Middle frontal gyrus (tissue), 1 donor: ENCODE measurements around the gene TBC1D22A.

Source experiments
- DNase-seq: peaks from one replicate; pipeline ENCODE4 v3.0.0-alpha.2; 2015; ENCODE audit warnings: low spot score; ENCODE audit errors: extremely low spot score

TBC1D22A gene

GRCh38 chr22:47151064-47151463 lies 388.6 kb downstream of the TBC1D22A start:
- no peak for DNase-seq

GRCh38 chr22:47151490-47151889 lies 389.0 kb downstream of the TBC1D22A start:
- DNase-seq = no peak

DNA sequence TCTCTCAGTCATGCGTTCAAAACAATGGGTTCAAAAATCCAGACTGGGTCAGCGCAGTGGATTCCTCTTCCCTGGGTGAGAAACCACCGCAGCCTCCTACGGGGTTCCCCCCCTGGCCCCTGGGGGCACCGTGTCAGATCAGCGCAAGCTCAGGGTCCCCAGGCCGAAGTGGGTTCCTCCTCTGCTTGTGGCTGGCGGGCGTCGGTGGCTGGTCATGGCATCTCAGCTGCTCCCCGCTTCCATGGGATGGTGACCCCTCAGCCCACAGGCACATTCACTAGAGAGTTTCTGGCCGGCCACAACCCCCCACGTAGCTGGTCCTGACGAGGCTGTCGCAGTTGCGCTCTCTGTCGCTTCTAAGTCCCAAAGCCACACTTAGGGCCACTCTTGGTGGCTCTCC lies 389.8 kb downstream of the TBC1D22A start:
- DNase-seq = no peak

- no peak for DNase-seq
These were observed 390.5 kb downstream of the TBC1D22A start for GRCh38 chr22:47152938-47153337.

DNA sequence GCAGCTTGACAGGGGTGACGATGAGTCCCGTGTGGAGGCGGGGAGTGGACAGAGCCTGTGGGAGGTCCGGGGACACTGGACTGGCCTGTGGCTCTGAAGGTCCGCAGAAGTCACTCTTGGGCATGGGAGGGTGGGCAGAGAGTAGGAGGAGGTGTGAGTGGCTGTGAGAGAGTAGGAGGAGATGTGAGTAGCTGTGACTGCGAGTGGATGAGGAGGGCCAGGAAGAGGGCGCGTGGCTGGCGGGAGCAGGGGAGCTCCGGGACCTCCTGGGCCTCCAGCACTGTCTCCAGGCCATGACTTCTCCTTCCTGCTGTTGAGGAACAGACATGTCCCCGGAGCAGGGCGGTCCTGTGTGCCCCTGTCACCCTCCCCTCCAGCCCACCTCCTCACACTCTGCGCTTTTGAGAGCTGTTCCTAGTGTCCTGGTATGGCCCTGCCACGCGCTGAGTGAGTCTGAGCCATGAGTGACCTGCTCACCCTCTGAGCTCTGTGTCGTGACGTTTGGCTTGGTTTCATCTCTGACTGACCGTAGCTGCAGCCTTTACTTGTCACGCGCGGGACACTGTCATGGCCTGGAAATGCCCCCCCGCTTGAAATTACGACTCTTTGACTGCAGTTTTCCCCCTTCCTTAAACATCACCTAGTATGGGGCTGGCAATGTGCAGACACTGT lies 391.5 kb downstream of the TBC1D22A start:
- DNase-seq = no peak

DNA sequence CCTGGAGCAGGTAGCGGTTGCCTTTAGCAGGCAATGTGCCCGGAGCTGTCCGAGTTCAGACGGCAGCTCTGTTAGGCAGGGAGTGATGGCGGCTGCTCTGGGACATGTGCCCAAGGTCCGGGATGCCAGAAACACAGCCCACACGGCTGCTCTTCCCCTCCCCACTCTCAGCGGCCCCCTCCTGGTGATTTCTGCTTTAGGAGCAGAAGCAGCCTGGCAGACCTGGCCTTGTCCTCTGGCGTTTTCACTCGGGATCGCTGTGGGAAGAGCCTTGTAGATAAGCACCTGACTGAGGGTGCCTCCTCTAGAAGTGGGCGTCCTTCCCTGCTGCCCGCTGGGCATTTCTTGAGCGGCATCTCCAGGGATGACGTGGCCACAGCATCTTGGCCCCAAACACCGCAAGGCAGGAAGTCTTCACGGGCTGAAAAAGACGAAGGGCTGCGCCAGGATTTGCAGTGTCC lies 392.2 kb downstream of the TBC1D22A start:
- peak; percentile 46 for DNase-seq

DNA sequence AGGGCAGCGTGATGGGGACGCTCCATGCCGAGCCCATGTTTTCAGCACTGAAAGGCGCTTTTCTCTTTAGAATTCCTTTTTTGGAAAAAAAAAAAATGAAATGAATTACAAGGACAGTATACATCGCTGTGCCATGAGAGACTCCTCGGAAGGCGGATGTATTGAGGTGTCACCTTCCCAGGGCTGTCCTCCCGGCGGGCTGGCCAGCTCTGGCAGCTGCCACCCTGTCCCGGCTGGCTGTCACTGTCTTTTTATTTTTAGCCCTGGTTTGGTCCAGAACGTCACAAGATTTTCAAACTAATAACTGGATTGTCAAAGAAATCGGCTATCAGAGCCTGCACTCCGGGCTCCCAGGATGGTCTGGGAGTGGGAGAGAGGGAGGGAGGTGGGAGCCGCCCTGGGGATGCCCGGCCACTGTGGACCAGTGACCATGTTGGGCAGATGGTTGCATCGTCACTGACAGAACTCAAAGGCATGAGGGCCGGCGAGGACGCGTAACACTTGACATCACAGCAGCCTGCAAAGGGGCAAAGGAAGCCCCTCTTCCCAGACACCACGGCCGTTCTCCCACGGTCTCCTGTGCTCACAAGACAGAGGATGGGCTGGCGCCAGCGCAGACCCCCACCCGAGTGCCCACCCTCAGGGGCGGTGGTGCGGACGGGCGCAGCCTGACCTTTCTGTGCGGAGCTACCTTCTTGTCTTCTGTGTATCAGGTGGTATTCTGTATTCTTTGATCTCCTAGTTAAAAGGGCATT lies 392.9 kb downstream of the TBC1D22A start:
- DNase-seq = no peak

GRCh38 chr22:47155912-47156311 lies 393.5 kb downstream of the TBC1D22A start:
- DNase-seq = no peak

GRCh38 chr22:47156352-47157092 lies 394.1 kb downstream of the TBC1D22A start:
- no peak for DNase-seq

DNA sequence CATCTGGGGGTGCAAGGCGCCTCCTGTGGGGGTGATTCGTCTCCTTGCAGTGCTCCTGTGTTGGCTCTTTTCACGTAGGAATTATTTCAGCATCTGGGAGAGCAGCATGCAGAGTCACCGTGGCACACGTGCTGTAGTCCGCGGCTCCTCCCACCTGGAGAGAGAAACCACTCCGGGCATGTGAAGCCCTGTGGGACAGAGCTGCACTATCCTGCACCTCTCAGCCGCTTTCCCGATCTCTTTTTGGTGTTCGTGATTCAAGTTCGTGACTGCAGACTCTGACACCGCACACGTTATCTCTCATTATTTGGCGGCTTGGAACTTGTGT lies 394.6 kb downstream of the TBC1D22A start:
- no peak for DNase-seq

GRCh38 chr22:47157486-47158270 lies 395.2 kb downstream of the TBC1D22A start:
- no peak for DNase-seq

- no peak for DNase-seq
These were observed 396.0 kb downstream of the TBC1D22A start for GRCh38 chr22:47158457-47158856.

- DNase-seq = no peak
These were observed 397.1 kb downstream of the TBC1D22A start for GRCh38 chr22:47159592-47159991.

GRCh38 chr22:47160141-47160541 lies 397.7 kb downstream of the TBC1D22A start:
- DNase-seq = no peak

- DNase-seq = no peak
These were observed 398.5 kb downstream of the TBC1D22A start for GRCh38 chr22:47160781-47161520.

DNA sequence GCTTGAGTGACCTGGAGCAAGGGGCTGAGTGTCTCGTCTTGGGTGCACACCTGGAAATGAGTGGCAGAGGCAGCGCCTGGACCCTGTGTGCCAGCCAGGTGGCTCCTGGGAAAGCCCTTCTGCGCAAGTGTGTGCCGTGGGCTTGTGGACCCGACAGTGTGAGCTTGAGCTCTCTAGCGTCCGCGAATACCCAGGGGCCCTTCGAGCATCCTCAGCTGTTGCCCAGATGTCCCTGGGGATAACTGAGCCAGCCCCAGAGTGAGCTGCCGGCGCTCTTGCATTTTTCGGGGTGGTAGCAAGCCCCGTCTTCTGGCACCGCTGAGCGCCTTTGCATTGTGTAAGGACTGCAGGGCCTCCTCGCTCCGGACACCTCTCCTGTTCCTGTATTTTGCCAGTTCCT lies 399.2 kb downstream of the TBC1D22A start:
- DNase-seq = no peak

GRCh38 chr22:47162865-47163264 lies 400.4 kb downstream of the TBC1D22A start:
- no peak for DNase-seq

- DNase-seq = no peak
These were observed 401.0 kb downstream of the TBC1D22A start for GRCh38 chr22:47163481-47163855.

DNA sequence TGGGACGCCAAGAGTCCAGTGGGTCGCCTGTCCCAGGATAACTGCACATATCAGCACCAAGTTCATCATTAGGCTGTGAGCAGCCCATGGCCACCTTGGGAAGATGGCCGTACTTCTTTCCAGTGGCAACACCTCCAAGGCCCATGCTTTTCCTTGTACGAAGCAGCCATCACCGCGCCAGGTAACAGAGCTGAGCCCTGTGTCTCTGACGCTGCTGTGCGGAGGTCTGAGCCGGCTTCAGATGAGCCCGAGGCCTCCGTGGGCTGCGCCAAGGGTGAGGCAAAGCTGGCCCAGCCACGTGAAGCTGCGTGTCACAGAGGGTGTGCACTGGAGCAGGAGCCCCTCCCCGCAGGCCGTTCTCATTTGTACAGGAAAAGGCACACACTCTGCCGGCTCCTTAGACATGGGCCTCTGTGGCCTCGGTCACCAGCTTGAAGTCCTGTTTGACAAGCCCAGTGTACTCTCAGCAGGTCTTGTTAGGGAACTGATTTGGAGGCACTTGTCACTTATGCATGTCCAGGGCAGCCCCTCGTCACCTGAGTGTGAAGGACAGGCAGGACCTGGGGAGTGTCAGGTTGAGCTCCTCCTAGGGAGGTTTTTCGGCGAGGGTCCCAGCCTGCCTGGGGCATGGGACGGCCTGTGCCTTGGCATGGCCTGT lies 401.5 kb downstream of the TBC1D22A start:
- no peak for DNase-seq
